ENCODE data around the gene CAV1. TPM values are rescaled to one million over a fixed set of nuclear protein-coding genes. Genes with fewer than 3 reads are reported as not detected.

CAV1 gene
- total RNA-seq, 1 experiment from 2014 or later, result 4.5 TPM

- no peak for DNase-seq (ENCODE audit: low spot score)
Measured at GRCh38 chr7:116530107-116530820, 5.4 kb downstream of the CAV1 start.

GRCh38 chr7:116532102-116532688, 7.4 kb downstream of the CAV1 start:
- DNase-seq (ENCODE audit: low spot score), result no peak

DNA sequence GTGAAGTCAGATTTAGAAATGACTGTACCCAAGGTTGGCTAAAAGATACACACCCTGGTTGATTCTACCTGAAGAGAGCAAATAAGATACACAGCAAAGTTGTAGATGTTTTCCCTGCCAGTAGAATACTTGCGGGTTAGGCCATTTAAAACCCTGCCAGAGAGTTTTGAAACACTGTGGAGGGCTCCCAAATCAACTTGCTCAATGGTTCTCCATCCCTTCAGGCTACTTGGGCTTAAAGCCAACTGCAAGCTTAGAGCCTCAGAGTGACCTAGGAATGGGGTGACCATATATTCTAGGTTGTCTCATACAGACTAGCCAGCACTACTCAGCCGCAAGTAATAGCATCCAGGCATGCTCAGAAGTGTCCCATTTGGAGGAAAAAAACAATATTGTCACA, 10.0 kb downstream of the CAV1 start:
- DNase-seq (ENCODE audit: low spot score), result no peak

- no peak for DNase-seq (ENCODE audit: low spot score)
Measured at GRCh38 chr7:116535416-116535815, 10.6 kb downstream of the CAV1 start.

DNA sequence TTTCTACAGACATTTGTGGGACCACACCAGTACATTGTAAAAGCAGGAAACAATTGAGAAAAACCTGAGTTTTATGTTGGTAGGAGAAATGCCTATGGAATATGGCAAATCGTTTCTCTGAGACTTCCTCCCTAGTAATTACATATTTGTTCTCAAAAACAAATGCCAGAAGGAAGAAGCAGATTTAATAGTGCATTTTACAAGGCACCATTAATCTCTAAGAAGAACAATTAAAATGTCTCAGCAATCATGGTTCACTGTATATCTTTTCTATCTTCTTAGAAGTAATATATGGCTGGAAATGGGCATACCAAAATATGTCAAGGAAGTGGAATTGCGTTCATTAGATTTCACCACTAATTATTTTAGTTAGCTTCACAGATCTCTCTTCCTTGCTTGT, 13.3 kb downstream of the CAV1 start:
- DNase-seq (ENCODE audit: low spot score), result no peak

- no peak for DNase-seq (ENCODE audit: low spot score)
Measured at GRCh38 chr7:116539879-116540278, 15.0 kb downstream of the CAV1 start.

GRCh38 chr7:116540743-116541142, 15.9 kb downstream of the CAV1 start:
- no peak for DNase-seq (ENCODE audit: low spot score)

- no peak for DNase-seq (ENCODE audit: low spot score)
Measured at GRCh38 chr7:116541951-116542350, 17.1 kb downstream of the CAV1 start.

DNA sequence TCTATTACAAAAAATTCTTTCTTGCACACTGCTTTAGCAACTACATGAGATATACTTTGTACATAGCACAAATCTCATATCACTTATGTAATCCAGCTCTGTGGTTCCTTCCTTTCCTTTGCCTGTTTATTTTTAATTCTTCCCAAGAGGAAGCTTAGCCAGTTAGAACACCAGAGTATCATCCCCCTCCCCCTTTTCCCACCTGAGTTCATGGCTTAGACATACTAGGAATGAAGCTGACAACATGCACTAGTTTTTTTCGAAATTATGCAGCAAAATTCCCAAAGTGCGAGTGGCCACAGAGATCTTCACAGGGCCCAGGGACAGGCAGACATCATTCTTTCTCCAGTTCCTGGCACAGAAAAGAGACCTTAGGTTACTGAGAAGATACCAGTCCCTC, 17.8 kb downstream of the CAV1 start:
- no peak for DNase-seq (ENCODE audit: low spot score)

DNA sequence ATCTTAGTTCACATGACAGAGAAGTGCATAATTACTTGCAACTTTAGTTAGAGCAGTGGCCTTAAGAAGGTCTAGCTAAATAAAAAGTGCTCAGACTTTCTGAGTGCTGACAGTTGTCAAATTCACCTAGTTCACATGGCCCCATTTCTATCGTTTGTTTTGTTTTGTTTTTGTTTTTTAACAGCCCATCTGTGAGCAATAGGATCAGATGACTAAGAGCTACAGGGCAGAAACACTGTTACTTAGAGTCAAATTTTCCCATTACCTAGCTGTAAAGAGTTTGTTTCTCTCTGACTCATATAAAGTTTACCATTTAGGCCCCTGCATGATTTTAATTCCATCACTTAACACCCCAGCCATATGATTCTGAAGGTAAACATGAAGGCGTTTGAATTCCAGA, 18.8 kb downstream of the CAV1 start:
- no peak for DNase-seq (ENCODE audit: low spot score)

DNA sequence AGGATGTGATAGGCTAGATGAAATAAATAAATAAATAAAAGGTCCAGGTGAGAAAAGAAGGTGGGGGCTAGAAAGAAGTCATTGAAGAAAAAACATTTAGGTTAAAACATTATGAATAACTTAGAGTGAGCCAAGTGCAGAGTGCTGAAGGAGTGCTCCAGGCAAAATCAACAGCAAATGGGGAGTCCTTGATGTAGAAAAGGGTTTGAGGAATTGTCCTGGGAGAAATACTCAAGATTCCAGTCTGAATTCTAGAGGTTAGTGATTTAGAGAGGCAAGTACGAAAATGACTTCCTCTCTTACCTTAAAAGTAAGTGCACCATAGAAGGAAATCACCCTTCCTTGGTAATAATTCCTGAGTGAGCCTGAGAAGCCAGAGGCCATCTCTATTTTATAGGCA, 19.7 kb downstream of the CAV1 start:
- no peak for DNase-seq (ENCODE audit: low spot score)

DNA sequence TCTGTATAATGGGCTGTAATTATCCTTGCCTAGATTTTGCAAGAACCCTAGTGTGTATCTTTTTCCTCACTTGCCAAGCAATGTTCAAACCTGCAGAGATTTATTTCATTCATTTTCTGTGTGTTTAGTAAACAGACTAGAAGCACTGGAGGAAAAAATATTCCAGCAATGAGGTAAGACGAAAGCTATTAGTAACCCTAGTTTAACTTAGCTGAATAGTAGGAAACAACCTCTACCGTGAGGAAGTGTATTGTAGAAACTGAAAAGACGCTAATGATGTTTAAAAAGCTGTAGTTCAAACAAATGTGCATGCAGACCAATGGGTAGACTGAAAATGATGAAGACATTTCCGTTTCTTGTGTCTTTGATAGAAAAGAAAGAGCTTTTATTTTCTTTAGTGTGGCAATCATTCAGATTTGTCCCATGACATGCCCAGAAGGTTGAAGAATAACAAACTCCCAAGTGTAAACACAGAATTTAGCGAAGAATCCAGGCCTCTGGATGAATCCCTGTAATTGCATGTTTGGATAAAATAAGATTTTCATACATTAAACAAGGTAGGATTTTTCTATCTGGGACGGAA, 20.7 kb downstream of the CAV1 start:
- DNase-seq (ENCODE audit: low spot score), result no peak

DNA sequence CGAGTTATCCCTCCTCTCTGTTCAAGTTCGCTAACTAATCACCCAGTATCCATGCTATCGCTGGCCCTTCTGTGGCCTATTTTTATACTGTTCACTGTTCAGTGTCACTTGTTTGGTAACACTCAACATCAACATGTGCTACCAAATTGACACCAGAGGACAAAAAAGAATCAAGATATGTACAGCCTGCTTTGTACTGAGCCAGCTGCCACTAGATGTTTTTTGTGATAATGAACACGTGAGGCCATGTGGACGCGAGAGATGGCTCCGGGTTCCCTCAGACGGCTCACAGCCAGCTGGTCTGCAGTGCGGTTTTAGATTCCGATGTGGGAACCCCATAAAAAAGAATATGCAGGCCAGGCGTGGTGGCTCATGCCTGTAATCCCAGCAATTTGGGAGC, 21.2 kb downstream of the CAV1 start:
- no peak for DNase-seq (ENCODE audit: low spot score)

- DNase-seq (ENCODE audit: low spot score), result no peak
Measured at GRCh38 chr7:116546916-116547315, 22.1 kb downstream of the CAV1 start.

- no peak for DNase-seq (ENCODE audit: low spot score)
Measured at GRCh38 chr7:116547347-116547746, 22.5 kb downstream of the CAV1 start.

DNA sequence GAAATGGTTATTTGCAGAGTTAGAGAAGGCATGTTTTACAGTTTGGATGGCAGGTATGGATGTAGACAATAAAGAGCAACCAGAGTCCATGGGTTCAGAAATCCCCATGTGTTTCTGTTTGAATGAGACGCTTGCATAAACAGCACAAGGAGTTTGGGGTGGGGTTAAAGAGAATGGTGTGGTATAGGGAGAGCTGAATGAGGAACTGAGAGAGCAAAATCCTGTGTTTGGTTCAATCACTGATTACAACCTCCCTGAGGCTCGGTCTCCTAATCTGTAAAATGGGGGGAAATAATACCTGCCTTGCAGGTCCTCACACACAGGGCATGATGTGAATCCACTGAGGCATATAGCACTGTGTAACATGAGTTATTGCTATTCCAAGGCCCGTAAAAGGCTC, 23.7 kb downstream of the CAV1 start:
- no peak for DNase-seq (ENCODE audit: low spot score)

- DNase-seq (ENCODE audit: low spot score), result no peak
Measured at GRCh38 chr7:116549370-116549769, 24.5 kb downstream of the CAV1 start.

- no peak for DNase-seq (ENCODE audit: low spot score)
Measured at GRCh38 chr7:116551692-116552091, 26.9 kb downstream of the CAV1 start.

DNA sequence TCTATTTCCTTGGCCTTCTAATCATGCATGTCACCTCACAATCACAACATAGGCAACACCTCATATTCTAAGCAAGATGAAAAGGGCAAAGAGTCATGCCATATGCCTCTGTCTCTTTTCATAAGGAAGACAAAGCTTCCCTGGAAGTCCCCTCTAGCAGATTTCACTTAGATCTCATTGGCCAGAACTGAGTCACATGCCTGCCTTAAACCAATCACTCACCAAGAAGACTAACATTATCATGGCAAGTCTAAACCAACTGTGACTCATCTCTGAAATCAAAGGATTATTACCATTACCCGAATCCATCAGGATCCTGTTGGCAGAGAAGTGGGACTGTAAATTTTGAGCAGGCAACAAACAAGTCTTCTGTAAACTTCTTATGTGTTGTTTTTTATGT, 27.8 kb downstream of the CAV1 start:
- no peak for DNase-seq (ENCODE audit: low spot score)

DNA sequence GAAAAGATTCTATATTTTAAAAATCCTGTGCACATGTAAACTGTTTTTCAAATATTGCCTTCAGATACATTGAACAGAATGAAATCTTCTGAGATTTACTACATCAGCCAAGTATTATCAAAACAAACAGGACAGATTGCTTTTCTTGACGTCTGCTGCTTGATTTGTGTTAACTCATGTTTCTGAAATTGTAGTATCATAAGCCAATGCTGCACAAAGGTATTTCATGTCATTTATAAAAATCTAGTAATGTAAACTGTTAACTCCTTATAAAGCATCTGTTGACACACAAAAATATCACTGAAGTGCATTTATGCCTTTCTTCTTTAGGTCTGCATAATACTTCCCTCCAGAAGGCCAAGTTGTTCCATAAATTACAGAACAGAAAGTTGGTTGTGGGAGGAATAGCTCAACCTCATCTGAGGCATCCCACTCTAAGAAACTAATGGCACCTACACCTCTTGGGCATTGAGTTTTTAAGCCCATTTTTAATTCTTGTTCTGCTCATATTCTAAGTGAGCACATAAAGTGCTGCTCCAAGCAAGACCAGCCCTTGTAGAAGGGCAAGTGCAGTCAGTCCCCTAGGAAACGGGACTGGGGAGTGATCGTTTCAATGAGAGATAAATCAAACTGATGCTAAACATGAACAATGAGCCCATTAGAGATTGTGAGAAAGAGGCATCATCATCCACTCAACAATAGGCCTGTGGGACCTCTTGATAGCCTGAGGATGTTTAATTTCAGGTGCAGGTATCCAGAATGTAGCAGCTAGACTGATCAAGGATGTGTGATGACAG, 28.5 kb downstream of the CAV1 start:
- DNase-seq (ENCODE audit: low spot score), result no peak

DNA sequence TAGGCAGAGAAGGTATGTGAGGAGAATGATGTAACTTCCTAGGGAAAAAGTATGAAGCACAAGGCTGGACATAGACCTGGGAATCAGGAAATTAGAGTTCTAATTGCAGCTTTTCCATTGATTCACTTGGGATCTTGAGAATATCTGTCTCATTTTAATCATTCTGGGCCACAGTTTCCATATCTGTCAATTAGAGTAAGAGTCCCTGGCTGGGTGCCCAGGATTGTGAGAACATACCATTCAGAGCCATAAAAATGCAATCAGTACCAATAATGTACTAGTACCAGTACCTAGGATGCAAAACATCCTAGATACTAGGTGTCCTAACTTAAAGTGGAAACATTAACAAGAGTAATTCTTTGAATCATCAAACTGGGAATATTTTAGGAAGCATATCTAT, 29.6 kb downstream of the CAV1 start:
- DNase-seq (ENCODE audit: low spot score), result no peak

- DNase-seq (ENCODE audit: low spot score), result no peak
Measured at GRCh38 chr7:116554911-116555310, 30.1 kb downstream of the CAV1 start.
